H1 (cell line): ENCODE data around the gene SOS1. TPM values are rescaled to one million over a fixed set of nuclear protein-coding genes. Genes with fewer than 3 reads are reported as not detected.

ENCODE experiments used
- CTCF ChIA-PET: fragments of 300-600 bp; sonication (Branson Sonifier 250); formaldehyde crosslinking; loops from one replicate; lab custom pipeline; 2021; ENCODE audit not compliant: partially characterized antibody; lab: Charles Lee
- POLR2A ChIA-PET: fragments of 300-600 bp; sonication (Branson Sonifier 250); formaldehyde crosslinking; loops from one replicate; lab custom pipeline; 2021; ENCODE audit warnings: inconsistent platforms; ENCODE audit not compliant: partially characterized antibody; lab: Charles Lee
- DNase-seq, 2 experiments: peaks; one replicate each; pipeline versions ENCODE4 v3.0.0 to v3.0.0-alpha.2; 2010 to 2022; ENCODE audit warnings: low spot score in 2 of 2, low read depth in 1 of 2, mixed read lengths in 1 of 2
- FAIRE-seq: peaks from 2 replicates; lab custom pipeline; 2011; peaks lifted over from hg19 to GRCh38; lab: Jason Lieb, UNC
- H2AFZ ChIP-seq: 2 replicates; pipeline ENCODE4 v1.8.1; 2012; ENCODE audit warnings: low read length, inconsistent platforms
- H2AK5ac ChIP-seq: 2 replicates; pipeline ENCODE4 v1.6.1; 2013; ENCODE audit warnings: low read depth, low read length
- H2BK120ac ChIP-seq: replicated peaks from 2 replicates; pipeline ENCODE3; 2013; ENCODE audit warnings: low read depth, low read length, inconsistent platforms
- H2BK12ac ChIP-seq: 2 replicates; pipeline ENCODE4 v1.6.1; 2013; ENCODE audit warnings: low read depth, low read length
- H2BK15ac ChIP-seq: 2 replicates; pipeline ENCODE4 v1.6.1; 2013; ENCODE audit warnings: low read length
- H2BK20ac ChIP-seq: 2 replicates; pipeline ENCODE4 v1.6.1; 2013; ENCODE audit warnings: low read length
- H2BK5ac ChIP-seq: 2 replicates; pipeline ENCODE4 v1.6.1; 2013; ENCODE audit warnings: low read depth, low read length
- H3K14ac ChIP-seq: 2 replicates; pipeline ENCODE4 v1.6.1; 2013; ENCODE audit warnings: inconsistent platforms; ENCODE audit not compliant: insufficient read length
- H3K18ac ChIP-seq: 2 replicates; pipeline ENCODE4 v1.6.1; 2013; ENCODE audit warnings: low read length; ENCODE audit errors: extremely low read depth
- H3K23ac ChIP-seq: 2 replicates; pipeline ENCODE4 v1.6.1; 2013; ENCODE audit warnings: inconsistent platforms; ENCODE audit not compliant: insufficient read length
- H3K23me2 ChIP-seq: 2 replicates; pipeline ENCODE4 v1.6.1; 2013; ENCODE audit warnings: low read depth, low read length
- H3K27ac ChIP-seq: 2 replicates; pipeline ENCODE4 v1.6.1; 2011; ENCODE audit warnings: low read depth, low read length, inconsistent platforms
- H3K27me3 ChIP-seq, 4 experiments: replicated peaks in 1 of 4; 1 replicate in 1 of 4; 2 replicates in 3 of 4; pipeline versions ENCODE4 v1.6.1 to v1.8.1; 2011 to 2013; ENCODE audit warnings: low read length in 3 of 4, mild to moderate bottlenecking in 3 of 4, inconsistent platforms in 2 of 4, mixed read lengths in 2 of 4, moderate library complexity in 1 of 4; ENCODE audit not compliant: control insufficient read depth in 3 of 4, insufficient read depth in 3 of 4; ENCODE audit errors: extremely low read depth in 1 of 4
- H3K36me3 ChIP-seq, 4 experiments: 2 replicates each; pipeline versions ENCODE4 v1.6.1 to v1.8.1; 2011 to 2013; ENCODE audit warnings: mild to moderate bottlenecking in 4 of 4, low read length in 3 of 4, moderate library complexity in 2 of 4, control low read depth in 1 of 4, inconsistent platforms in 1 of 4; ENCODE audit not compliant: insufficient read depth in 4 of 4, control insufficient read depth in 2 of 4
- H3K4ac ChIP-seq: replicated peaks from 2 replicates; pipeline ENCODE3; 2013; ENCODE audit warnings: low read length, low read depth, mixed read lengths, inconsistent platforms; ENCODE audit not compliant: insufficient read length
- H3K4me1 ChIP-seq, 4 experiments: replicated peaks in 1 of 4; 1 replicate in 1 of 4; 2 replicates in 3 of 4; pipeline versions ENCODE4 v1.6.1 to v1.8.1; 2011 to 2013; ENCODE audit warnings: low read length in 3 of 4, inconsistent platforms in 2 of 4, mixed read lengths in 1 of 4; ENCODE audit not compliant: insufficient read depth in 4 of 4, control insufficient read depth in 3 of 4
- H3K4me2 ChIP-seq, 2 experiments: 2 replicates each; pipeline versions ENCODE4 v1.6.1 to v1.8.1; 2011 to 2013; ENCODE audit warnings: low read depth in 2 of 2, low read length in 2 of 2, control low read depth in 1 of 2, inconsistent platforms in 1 of 2, mild to moderate bottlenecking in 1 of 2; ENCODE audit not compliant: insufficient read depth in 1 of 2
- H3K4me3 ChIP-seq, 4 experiments: fragments of 200-600, 300-600 bp in 1 of 4; sonication (generic), shearing (Covaris generic), sonication (Bioruptor Twin) in 1 of 4; 2 replicates each; pipeline versions ENCODE4 v1.5.1 to v1.8.1; 2011 to 2016; ENCODE audit warnings: low read length in 4 of 4, low read depth in 3 of 4, control low read depth in 2 of 4, inconsistent platforms in 2 of 4, mild to moderate bottlenecking in 2 of 4, mixed read lengths in 1 of 4, moderate library complexity in 1 of 4; ENCODE audit not compliant: insufficient read depth in 2 of 4; ENCODE audit errors: extremely low read depth in 1 of 4
- H3K56ac ChIP-seq: replicated peaks from 2 replicates; pipeline ENCODE3; 2013; ENCODE audit warnings: low read depth, mild to moderate bottlenecking, mixed read lengths, low read length, inconsistent platforms; ENCODE audit not compliant: insufficient read length
- H3K79me1 ChIP-seq: 2 replicates; pipeline ENCODE4 v1.6.1; 2013; ENCODE audit warnings: low read depth, low read length, control low read depth
- H3K79me2 ChIP-seq, 2 experiments: 2 replicates each; pipeline versions ENCODE4 v1.6.1 to v1.8.1; 2012 to 2013; ENCODE audit warnings: low read length in 2 of 2, mild to moderate bottlenecking in 2 of 2, inconsistent platforms in 1 of 2; ENCODE audit not compliant: insufficient read depth in 2 of 2, control insufficient read depth in 1 of 2
- H3K9ac ChIP-seq, 4 experiments: replicated peaks in 1 of 4; 1 replicate in 1 of 4; 2 replicates in 3 of 4; pipeline versions ENCODE4 v1.6.1 to v1.8.1; 2011 to 2013; ENCODE audit warnings: low read depth in 3 of 4, low read length in 3 of 4, control low read depth in 2 of 4, mild to moderate bottlenecking in 2 of 4, moderate library complexity in 2 of 4, inconsistent platforms in 1 of 4; ENCODE audit errors: extremely low read depth in 1 of 4
- H3K9me3 ChIP-seq, 2 experiments: 2 replicates each; pipeline versions ENCODE4 v1.6.1 to v1.8.1; 2012 to 2013; ENCODE audit warnings: mild to moderate bottlenecking in 2 of 2, moderate library complexity in 2 of 2, control low read depth in 1 of 2, inconsistent platforms in 1 of 2, low read depth in 1 of 2, low read length in 1 of 2, mixed read lengths in 1 of 2; ENCODE audit not compliant: insufficient read depth in 2 of 2
- H4K20me1 ChIP-seq, 2 experiments: replicated peaks in 1 of 2; 2 replicates each; pipeline versions ENCODE3 to v1.8.1; 2011 to 2013; ENCODE audit warnings: inconsistent platforms in 2 of 2, low read length in 2 of 2, mild to moderate bottlenecking in 1 of 2; ENCODE audit not compliant: insufficient read depth in 2 of 2, control insufficient read depth in 1 of 2
- H4K5ac ChIP-seq: 2 replicates; pipeline ENCODE4 v1.6.1; 2013; ENCODE audit warnings: low read length, low read depth, mixed read lengths, inconsistent platforms; ENCODE audit not compliant: insufficient read length
- H4K8ac ChIP-seq: 2 replicates; pipeline ENCODE4 v1.8.0; 2013; ENCODE audit warnings: mild to moderate bottlenecking, moderate library complexity, low read length, inconsistent platforms; ENCODE audit not compliant: insufficient read depth; ENCODE audit errors: extremely low read depth
- H4K91ac ChIP-seq: replicated peaks from 2 replicates; pipeline ENCODE3; 2013; ENCODE audit warnings: low read length, mixed read lengths, inconsistent platforms; ENCODE audit not compliant: insufficient read length
- HDAC6 ChIP-seq: IDR thresholded peaks from one replicate; pipeline ENCODE4 v1.7.1; 2012; ENCODE audit warnings: low read depth, mild to moderate bottlenecking, inconsistent platforms, low read length, moderate library complexity
- WGBS, 2 experiments: shearing (Covaris generic) in 1 of 2; methylation state at CpG; one replicate each; pipeline versions ENCODE4 v1.1.6 to v1.1.7; 2013 to 2015; ENCODE audit warnings: low lambda C conversion rate in 2 of 2, mixed read lengths in 2 of 2, inconsistent platforms in 1 of 2, low coverage in 1 of 2, missing lambda C conversion rate in 1 of 2; ENCODE audit not compliant: insufficient replicate concordance in 2 of 2, insufficient coverage in 1 of 2, insufficient read length in 1 of 2; ENCODE audit errors: extremely low coverage in 1 of 2, missing lambda C conversion rate in 1 of 2; 5-methylcytosine and 5-hydroxymethylcytosine counted together
- polyA plus RNA-seq, 7 experiments: library from polyadenylated mRNA; depleted of rRNA in 3 of 7; stranded (reverse) in 5 of 7; unstranded in 2 of 7; fragments of >200 nt in 5 of 7; fragments of 200-250 nt in 2 of 7; gene quantifications; 1 replicate in 5 of 7; 2 replicates in 1 of 7; 4 replicates in 1 of 7; pipeline versions ENCODE4 v1.2.1 to v1.2.3, GENCODE V29; 2011 to 2013; ENCODE audit warnings: missing spikeins in 2 of 7, mixed read lengths in 2 of 7
- total RNA-seq: library from RNA; stranded (reverse); fragmentation: NEBNext Ultra II Directional; extraction: Animal tissue kit (Norgen Biotek cat#: 25700); gene quantifications from 2 replicates; pipeline ENCODE4 v1.2.1, GENCODE V29; 2021

SOS1 gene
- total and polyA plus RNA-seq, 2 of the 8 experiments (the other 6 are each of a cell fraction or from before 2014, with no cell fraction given) = 25.7 to 27.0 TPM

DNA sequence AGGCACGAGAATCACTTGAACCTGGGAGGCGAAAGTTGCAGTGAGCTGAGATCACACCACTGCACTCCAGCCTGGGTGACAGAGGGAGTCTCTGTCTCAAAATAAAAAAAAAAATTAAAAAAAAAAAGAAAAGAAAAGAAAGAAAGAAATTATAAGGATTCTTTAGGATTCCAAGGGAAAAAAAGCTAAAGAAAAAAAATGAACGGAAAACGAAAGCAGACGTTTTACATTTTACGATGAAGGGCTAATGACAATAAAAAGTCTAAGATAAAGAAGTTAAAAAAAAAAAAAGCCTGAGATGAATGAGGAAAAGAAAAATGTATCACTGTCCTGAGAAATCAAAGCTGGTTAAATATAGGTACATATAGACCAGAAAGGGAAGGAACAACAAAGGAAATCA lies 58.5 kb downstream of the SOS1 start:
- H4K5ac ChIP-seq = no peak overlapping the region
- H2AK5ac ChIP-seq = no peak overlapping the region
- no peak for DNase-seq
- no peaks in the 10 kb centered on the region for H3K79me1 ChIP-seq
- H3K23me2 ChIP-seq = no peaks in the 10 kb centered on the region
- H4K20me1 ChIP-seq = no peaks in the 10 kb centered on the region
- no peak overlapping the region for H2AFZ ChIP-seq
- no peak overlapping the region for H3K27ac ChIP-seq
- H2BK15ac ChIP-seq = no peak overlapping the region
- no peak overlapping the region for H3K4me3 ChIP-seq
- H3K36me3 ChIP-seq = peaks cover 0 to 8% (median 5%) of the 10 kb centered on the region in 4 experiments; a peak in 4 of 8 replicates
- no peak overlapping the region for H2BK20ac ChIP-seq
- FAIRE-seq = no peak
- no peak overlapping the region for H3K18ac ChIP-seq
- peaks cover 0 to 5% of the 10 kb centered on the region in 2 experiments; a peak in 2 of 4 replicates for H3K79me2 ChIP-seq
- TF ChIP-seq HDAC6 = no peak
- H3K14ac ChIP-seq = no peak overlapping the region
- H3K4me1 ChIP-seq = no peaks in the 10 kb centered on the region; a peak in 2 of 7 replicates
- H3K23ac ChIP-seq = no peak overlapping the region
- ChIA-PET CTCF (interaction anchor here (0.6 to 14.5 kb wide), 5 partner anchors 9 to 305 kb away, joined by 3 to 196 read pairs (median 3); no protein-coding TSS in a partner anchor), POLR2A (no interaction called here)
- no peak overlapping the region for H3K4me2 ChIP-seq
- no peak overlapping the region for H4K91ac ChIP-seq
- no peak overlapping the region for H3K4ac ChIP-seq
- no peak overlapping the region for H3K56ac ChIP-seq
- H3K27me3 ChIP-seq = no peaks in the 10 kb centered on the region
- no peaks in the 10 kb centered on the region for H3K9me3 ChIP-seq
- no peak overlapping the region for H2BK5ac ChIP-seq
- no peak overlapping the region for H2BK120ac ChIP-seq
- WGBS, 2 experiments = 97% methylated on average over 6 of the region's 6 CpGs; no CpG with 5 or more reads in 1 of the 2 experiments
- H2BK12ac ChIP-seq = no peak overlapping the region
- H4K8ac ChIP-seq = no peak overlapping the region
- no peak overlapping the region for H3K9ac ChIP-seq
